Hematopoietic multipotent progenitor cell treated with erythropoietin and hydrocortisone succinate and interleukin-3 and kit ligand, for 4 days (in vitro differentiated cells): Measurements from ENCODE around the gene SART1.
"Not testable (repeated sequence)": the region's sequence is repeated elsewhere in the genome, so short reads cannot be mapped to it uniquely, and the experiment has no call there.

Experiments used
- DNase-seq: peaks from one replicate; pipeline ENCODE4 v3.0.0-alpha.2; 2015

SART1 gene

DNA sequence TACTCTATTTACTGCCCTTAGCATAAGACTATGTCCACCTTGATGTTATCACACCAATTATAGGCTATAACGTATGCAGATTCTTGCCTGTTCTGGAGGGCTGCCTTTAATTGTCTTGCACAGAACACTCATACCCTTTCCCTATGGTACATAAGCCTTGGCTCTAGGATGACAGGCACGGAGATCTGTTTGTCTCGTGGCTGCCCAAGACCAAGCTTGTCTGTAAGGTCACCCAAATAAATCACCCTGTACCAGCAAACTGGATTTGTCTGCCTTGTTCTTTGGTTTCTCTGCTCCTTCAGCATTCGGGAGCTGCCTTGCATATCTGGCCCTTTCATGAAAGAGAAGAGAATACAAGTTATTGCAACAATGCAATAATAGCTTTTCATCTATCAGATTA lies 23.8 kb upstream of the SART1 start:
- no peak for DNase-seq

DNA sequence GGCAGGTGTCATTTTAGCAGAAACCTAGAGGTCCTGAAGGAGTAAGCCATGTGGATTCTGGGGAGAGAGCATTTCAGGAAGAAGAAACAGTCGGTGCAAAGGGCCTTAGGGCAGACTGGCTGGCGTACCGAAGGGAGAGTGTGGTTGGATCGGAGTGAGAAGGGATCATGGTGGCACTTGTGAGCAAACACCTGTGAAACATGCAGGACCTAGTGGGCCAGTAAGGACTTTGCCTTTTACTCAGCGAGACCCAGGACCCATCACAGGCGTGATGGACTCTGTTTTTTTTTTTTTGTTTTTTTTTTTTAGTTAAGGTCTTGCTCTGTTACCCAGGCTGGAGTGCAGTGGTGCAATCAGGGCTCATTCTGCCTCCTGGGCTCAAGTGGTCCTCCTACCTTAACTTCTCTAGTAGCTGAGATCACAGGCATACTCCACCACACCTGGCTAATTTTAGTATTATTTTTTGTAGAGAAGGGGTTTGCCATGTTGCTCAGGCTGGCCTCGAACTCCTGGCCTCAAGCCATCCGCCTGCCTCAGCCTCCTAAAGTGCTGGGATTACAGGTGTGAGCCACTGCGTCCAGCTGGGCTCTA lies 19.7 kb upstream of the SART1 start:
- no peak for DNase-seq

DNA sequence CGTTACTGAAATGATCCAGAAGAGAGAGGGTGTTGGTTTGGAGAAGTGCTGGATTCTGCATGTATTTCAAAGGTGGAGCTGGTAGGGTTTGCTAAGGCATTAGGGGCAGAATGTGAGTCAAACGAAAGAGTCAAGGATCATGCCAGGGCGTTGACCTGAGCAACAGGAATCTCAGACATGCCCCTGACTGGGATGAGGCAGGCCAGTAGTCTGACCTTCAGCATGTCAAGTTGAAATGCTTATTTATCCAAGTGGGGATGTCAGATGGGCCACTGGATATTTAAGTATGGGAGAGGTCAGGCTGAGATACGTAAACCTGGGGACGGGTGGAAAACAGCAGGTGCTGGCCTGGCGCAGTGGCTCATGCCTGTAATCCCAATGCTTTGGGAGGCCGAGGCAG lies 19.0 kb upstream of the SART1 start:
- DNase-seq, result no peak

DNA sequence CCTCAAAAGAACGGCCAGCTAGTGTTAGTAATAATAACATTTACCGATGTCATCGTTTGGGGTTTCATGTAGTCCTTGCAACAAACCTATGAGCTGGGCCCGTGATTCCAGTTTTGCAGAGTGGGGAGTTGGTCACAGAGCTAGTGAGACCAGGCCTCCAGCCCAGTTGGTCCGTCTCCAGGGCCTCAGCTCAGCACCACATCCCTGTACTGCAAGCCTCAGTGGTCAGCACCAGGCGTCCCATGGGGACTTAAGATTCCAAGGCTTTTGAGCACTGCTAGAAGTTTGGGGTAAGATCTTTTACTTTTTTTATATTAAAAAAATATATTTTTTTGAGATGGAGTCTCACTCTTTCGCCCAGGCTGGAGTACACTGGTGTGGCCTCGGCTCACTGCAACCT lies 17.3 kb upstream of the SART1 start:
- DNase-seq, result no peak

DNA sequence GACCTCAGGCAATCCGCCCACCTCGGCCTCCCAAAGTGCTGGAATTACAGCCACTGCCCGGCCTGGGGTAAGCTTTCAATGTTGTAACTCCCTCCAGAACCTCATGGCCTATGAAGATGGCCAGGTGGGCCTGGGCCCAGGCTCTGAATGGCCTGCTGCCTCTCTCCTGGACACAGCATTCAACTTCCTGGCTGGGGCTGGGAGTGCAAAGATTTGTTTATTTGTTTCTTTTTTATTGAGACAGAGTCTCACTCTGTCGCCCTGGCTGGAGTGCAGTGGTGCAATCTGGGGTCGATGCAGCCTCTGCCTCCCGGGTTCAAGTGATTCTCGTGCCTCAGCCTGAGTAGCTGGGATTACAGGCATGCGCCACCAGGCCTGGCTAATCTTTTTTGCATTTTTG lies 16.8 kb upstream of the SART1 start:
- no peak for DNase-seq

DNA sequence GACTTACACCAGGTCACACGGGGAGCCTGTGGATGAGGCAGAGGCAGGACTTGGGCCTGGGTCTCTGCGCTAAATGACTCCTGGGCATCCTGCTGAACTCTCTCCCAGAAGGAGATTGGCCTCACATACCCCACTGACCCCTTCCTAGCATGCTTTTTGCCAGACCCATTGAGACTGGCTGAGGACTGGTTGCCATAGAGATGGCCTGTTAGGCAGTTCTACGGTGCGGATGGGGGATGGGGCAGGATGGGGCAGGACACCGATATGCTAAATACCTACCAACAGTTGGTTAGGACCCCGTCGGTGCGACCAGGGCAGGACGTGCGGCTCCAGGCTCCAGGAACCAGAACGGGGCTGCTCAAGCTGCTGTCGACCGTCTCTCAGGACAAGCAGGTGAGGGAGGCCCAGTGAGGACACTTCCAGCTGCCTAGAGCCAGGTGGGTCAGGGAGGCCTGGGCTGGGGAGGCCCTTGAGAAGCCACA lies 16.1 kb upstream of the SART1 start, which contains the start of gene TSGA10IP:
TSGA10IP (plus strand) TSS at position 51 of the 482 bp plus-strand sequence; CDS start at position 247, 196 bp downstream.
- no peak for DNase-seq

DNA sequence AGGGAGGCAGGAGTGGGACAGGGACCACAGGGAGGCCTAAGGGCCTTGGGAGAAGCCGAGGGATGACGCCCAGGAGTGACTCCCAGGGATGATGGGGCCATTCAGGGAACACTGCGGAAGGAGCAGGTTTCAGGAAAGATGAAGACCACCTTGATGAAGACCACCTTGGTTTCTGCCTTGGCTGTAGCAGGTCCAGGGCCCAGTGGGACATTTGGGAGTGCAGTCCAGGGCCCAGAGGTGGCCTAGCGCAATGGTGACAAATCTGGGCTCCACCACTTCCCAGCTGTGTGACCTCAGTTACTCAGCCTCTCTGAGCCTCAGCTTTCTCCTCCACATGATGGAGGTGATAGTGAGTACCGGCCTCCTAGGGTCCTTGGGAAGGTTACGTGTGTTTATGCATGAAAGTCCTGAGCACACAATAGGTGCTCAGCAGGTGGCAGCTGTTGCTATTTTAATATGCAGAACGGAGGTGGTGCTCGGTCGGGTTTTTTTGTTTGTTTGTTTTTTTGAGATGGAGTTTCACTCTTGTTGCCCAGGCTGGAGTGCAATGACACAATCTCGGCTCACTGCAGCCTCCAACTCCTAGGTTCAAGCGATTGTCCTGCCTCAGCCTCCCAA lies 15.5 kb upstream of the SART1 start:
- DNase-seq, result no peak

DNA sequence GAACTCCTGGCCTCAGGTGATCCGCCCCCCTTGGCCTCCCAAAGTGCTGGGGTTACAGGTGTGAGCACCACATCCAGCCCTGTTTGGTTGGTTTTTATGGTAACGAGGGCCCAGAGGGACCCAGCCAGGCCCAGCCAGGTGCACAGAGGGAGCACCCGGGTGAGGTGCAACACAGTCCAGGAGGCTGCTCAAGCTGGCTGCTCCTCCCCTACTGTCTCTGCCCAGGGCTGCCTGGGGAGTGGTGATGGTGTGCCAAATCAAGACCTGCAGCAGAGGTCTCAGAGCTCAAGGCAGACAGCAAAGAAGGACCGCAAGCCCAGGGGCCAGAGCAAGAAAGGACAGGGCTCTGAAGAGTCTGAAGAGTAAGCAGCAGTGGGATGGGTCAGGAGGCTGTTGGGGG lies 14.9 kb upstream of the SART1 start:
- no peak for DNase-seq

DNA sequence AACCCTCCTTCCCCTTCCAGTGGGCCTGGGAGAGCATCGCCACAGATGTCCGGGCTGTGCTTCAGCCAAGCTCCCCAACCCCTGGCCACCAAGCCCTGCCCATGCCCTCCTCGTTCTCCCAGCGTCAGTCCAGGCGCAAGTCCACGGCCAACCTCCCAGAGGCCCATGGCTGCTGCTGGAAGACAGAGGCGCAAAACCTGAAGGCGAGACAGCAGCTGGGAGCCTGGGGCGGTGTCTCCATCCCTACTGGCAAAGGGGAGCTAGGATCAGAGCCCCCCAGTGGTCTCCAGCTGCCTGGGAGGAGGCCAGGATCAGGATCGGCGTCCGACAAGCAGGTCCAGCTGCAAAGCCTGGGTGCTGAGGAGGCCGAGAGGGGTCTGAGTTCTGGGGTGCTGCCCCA lies 14.4 kb upstream of the SART1 start:
- DNase-seq, result no peak

DNA sequence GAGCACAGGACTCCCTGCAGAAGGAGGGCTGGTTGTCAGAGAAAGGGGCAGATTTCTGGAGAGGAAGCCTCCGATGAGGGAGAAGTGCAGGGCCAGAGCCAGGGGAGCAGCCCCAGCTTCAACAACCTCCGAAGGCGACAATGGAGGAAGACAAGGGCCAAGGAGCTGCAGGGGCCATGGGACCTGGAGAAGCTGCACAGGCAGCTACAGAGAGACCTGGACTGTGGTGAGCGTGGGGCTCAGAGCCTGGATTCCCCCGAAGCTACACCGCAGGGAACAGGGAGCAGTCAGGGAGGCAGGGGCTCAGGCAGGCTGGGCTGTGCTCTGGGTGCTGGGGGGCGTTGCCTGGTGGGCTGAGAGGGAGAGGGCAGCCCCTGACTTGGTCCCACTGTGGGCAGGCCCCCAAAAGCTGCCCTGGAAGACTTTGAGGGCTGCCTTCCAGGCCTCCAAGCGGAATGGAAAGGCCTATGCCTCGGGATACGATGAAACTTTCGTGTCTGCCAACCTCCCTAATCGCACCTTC lies 13.9 kb upstream of the SART1 start:
- DNase-seq, result no peak

DNA sequence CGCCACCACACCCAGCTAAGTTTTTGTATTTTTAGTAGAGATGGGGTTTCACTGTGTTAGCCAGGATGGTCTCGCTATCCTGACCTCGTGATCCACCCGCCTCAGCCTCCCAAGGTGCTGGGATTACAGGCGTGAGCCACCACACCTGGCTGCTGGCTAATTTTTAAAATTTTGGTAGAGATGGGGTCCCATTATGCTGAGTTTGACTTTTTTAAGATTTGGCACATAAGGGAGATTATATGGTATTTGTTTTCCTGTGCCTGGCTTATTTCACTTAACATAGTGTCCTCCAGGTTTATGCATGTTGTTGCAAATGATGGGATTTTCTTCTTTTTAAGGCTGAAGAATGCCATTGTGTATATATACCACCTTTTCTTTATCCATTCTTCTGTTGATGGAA lies 10.8 kb upstream of the SART1 start:
- DNase-seq, result not testable (repeated sequence)

DNA sequence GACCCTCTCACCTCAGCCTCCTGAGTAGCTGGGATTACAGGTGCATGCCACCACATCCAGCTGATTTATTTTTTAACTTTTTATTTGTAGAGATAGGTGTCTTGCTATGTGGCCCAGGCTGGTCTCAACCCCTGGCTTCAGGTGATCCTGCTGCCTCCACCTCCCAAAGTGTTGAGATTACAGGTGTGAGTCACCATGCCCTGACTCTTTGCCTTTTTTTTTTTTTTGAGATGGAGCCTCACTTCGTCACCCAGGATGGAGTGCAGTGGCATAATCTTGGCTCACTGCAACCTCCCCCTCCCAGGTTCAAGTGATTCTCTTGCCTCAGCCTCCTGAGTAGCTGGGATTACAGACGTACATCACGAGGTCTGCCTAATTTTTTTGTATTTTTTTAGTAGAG lies 9.9 kb upstream of the SART1 start:
- DNase-seq, result not testable (repeated sequence)

DNA sequence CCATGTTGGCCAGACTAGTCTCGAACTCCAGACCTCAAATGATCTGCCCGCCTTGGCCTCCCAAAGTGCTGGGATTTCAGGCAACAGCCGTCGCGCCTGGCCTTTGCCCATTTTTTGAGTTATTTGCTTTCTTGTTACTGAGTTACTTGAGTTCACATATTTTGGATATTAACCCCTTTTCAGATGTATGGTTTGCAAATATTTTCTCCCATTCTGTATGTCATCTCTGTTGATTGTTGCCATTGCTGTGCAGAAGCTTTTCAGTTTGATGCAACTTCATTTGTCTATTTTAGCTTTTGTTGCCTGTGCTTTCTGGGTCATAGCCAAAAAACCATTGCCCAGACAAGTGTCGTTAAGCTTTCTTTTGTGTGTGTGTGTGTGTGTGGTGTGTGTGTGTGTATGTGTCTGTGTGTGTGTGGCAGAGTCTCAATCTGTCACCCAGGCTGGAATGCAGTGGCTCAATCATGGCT lies 9.4 kb upstream of the SART1 start:
- no peak for DNase-seq

DNA sequence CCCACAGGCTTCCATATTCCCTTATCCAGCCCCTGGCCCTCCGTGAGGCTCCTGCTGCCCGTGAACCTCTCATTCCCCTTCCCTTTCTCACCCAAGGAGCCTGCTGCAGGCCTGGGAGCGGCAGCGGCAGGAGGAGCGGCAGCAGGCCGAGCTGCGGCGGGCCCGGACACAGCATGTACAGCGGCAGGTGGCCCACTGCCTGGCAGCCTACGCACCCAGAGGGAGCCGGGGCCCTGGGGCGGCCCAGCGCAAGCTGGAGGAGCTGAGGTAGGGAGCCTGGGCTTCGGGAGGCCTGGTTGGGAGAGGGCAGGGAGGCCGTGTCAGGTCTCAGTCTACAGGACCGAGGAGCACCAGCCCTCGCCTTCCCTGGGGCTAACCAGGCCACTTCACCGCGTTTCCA lies 8.1 kb upstream of the SART1 start:
- no peak for DNase-seq

DNA sequence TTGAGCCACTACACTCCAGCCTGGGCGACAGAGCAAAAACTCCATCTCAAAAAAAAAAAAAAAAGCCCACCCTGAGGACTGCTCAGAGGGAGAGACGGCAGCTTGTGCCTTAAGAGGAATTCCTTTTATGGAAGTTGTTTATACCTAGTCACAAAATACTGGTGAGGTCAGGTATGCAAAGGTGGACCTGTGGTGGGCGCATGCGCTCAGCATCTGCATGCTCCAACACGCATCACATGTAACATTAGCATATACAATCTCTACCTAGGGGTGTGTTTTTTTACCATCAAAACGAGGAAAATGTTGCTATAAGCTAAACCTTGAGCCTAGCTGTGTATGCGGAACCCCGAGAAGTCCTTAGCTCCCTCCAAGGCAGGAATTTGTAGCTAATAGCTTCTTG lies 6.8 kb upstream of the SART1 start:
- DNase-seq, result no peak

DNA sequence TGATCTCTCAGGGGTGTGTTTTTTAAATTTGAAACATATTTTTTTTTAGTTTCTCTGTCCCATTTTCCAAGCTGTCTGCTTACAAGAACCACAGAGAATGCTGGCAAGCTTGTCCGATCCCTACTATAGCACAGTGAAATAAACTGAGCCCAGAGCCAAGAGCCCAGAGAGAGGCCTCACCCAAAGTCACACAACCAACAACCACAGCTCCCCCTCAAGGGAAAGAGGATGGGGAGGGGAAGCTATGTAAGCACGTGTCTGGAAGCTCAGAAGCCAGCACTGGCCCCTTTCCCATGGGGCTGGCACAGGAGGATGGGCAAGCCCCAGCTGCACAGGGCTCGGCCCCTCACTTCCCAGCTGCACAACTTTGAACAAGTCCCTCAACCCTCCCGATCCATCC lies 3.2 kb upstream of the SART1 start:
- peak; percentile 42 for DNase-seq

DNA sequence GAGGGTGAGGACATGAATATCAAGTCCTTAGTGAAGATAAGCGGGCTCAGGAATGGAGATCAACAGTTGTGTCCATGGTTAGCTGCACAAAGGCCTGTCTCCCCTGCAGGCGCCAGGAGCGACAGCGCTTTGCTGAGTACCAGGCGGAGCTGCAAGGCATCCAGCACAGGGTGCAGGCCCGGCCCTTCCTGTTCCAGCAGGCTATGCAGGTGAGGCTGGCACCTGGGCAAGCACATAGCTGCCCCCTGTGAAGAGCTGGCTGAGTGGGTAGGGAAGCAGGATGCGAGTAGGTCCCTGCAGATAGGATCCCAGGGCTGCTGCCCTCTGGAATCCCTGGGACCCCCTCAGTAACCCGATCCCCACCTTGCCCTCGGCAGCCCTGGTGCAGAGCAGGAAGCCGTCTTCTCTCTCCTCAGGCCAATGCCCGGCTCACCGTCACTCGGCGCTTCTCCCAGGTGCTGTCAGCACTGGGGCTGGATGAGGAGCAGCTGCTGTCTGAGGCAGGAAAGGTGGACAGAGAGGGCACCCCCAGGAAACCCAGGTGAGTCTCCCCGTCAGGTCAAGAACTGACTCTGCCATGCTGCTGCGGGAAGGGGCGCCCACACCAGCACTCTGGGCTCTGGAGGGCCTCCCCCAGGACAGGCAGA lies 2.6 kb upstream of the SART1 start:
- no peak for DNase-seq

DNA sequence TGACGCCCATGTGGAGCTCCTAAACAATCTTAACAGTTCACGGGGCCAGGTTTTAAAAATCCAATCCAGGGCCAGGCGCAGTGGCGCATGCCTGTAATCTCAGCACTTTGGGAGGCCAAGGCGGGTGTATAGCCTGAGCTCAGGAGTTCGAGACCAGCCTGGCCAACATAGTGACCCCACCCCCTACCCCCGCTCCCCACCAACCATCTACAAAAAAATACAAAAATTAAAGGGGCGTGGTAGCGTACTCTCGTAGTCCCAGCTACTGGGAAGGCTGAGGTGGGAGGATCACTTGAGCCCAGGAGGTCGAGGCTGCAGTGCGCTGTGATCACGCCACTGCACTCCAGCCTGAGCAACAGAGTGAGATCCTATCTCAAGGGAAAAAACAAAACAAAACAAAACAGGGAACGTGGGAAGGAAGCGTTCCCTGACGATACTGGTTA lies 689 bp upstream of the SART1 start:
- no peak for DNase-seq

DNA sequence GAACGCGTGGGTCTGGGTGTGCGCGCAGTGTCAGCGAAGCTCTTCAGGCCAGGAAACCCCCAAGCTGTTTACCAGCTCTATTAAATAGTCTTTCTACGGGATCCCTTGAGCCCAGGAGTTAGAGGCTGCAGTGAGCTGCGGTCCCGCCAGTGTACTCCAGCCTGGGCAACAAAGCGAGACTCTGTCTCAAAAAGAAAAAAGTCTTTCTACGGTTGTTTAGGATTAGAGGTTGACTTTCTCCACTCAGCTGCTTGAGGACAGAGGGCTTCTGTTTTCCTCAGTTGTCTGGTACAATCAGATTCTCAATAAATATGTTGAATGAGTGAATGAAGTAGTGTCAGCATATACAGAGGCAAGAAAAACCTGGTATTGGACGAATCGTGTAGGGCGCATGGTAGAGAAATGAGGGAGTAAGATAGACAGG lies 619 bp downstream of the SART1 start:
- no peak for DNase-seq

DNA sequence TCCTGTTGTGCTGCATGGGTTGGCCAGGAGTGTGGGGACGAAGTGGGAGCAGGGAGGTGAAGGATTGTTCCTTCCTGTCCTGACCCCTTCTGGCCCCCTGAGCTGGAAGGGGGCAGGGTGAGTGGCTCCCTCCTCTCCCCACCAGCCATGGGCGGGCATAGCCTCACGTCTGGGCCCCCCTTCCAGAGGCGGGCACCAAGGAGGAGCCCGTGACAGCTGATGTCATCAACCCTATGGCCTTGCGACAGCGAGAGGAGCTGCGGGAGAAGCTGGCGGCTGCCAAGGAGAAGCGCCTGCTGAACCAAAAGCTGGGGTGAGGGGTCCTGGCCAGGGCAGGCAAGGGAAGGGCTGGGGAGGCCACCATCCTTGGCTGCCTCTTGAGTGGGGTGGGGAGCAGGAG lies 3.4 kb downstream of the SART1 start:
- no peak for DNase-seq

DNA sequence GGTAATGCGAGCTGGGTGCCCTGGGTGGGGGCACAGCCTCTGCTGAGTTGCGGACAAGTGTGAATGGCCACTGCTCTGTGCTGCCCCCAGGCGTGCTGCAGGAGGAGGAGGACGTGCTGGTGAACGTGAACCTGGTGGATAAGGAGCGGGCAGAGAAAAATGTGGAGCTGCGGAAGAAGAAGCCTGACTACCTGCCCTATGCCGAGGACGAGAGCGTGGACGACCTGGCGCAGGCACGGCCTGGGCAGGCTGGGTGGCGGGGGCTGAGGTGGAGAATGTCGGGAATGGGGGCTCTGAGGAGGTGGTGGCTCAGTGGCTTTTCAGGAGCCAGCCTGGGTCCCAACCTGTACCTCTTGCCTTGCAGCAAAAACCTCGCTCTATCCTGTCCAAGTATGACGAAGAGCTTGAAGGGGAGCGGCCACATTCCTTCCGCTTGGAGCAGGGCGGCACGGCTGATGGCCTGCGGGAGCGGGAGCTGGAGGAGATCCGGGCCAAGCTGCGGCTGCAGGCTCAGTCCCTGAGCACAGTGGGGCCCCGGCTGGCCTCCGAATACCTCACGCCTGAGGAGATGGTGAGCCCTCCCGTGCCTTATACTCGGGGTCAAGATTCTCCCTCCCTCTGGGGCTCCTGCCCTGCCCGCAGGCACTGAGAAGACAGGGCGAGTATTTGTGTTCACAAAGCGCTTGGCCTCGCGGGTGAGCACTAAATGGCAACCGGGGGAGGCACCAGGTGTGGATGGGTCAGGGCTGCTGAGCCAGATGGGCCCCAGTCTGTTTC lies 4.6 kb downstream of the SART1 start:
- no peak for DNase-seq

DNA sequence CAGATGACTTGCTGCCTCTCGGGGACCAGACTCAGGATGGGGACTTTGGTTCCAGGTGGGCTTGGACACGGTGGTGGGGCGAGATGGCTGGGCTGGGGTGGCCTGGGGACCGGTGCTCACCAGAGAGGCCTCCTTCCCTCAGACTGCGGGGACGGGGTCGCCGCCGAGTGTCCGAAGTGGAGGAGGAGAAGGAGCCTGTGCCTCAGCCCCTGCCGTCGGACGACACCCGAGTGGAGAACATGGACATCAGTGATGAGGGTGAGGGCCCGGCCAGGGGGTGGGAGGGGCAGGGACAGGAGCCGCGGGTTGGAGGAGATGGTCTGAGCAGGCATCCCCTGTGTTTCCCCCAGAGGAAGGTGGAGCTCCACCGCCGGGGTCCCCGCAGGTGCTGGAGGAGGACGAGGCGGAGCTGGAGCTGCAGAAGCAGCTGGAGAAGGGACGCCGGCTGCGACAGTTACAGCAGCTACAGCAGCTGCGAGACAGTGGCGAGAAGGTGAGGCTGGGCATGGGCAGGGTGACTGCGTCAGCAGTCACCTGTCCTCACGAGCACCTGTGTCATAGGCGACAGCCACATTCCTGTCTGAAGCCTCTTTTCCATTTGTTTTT lies 5.9 kb downstream of the SART1 start:
- no peak for DNase-seq
